LoVo (cell line): ENCODE measurements around the gene GRM4.

Experiments
- DNase-seq: peaks from one replicate; pipeline ENCODE4 v3.0.0-alpha.2; 2016; ENCODE audit warnings: low spot score

Gene GRM4

GRCh38 chr6:33993653-33994471 is 152.0 kb downstream of the GRM4 start:
- DNase-seq, result no peak

- DNase-seq, result no peak
Measured at GRCh38 chr6:33993091-33993490, 152.8 kb downstream of the GRM4 start.

GRCh38 chr6:33992191-33992590 is 153.7 kb downstream of the GRM4 start:
- DNase-seq, result no peak

GRCh38 chr6:33991610-33992009 is 154.3 kb downstream of the GRM4 start:
- no peak for DNase-seq

GRCh38 chr6:33990061-33990541 is 155.8 kb downstream of the GRM4 start:
- DNase-seq, result no peak

GRCh38 chr6:33989016-33989854 is 156.7 kb downstream of the GRM4 start:
- DNase-seq, result no peak

GRCh38 chr6:33988121-33989015 is 157.5 kb downstream of the GRM4 start:
- DNase-seq, result no peak

GRCh38 chr6:33987531-33988021 is 158.3 kb downstream of the GRM4 start:
- DNase-seq, result peak; percentile 8

GRCh38 chr6:33985947-33986346 is 159.9 kb downstream of the GRM4 start:
- no peak for DNase-seq

GRCh38 chr6:33985313-33985751 is 160.6 kb downstream of the GRM4 start:
- no peak for DNase-seq

GRCh38 chr6:33984466-33985312 is 161.2 kb downstream of the GRM4 start:
- DNase-seq, result no peak

- DNase-seq, result no peak
Measured at GRCh38 chr6:33983721-33984465, 162.0 kb downstream of the GRM4 start.

GRCh38 chr6:33983109-33983716 is 162.7 kb downstream of the GRM4 start:
- DNase-seq, result peak; percentile 43

- DNase-seq, result no peak
Measured at GRCh38 chr6:33981861-33982260, 164.0 kb downstream of the GRM4 start.

- no peak for DNase-seq
Measured at GRCh38 chr6:33981421-33981820, 164.5 kb downstream of the GRM4 start.

GRCh38 chr6:33980176-33981175 is 165.4 kb downstream of the GRM4 start:
- no peak for DNase-seq

GRCh38 chr6:33979750-33980149 is 166.1 kb downstream of the GRM4 start:
- DNase-seq, result no peak

- DNase-seq, result no peak
Measured at GRCh38 chr6:33978412-33979150, 167.3 kb downstream of the GRM4 start.
